Fibroblast of lung (primary cell): ENCODE data around the gene SEMA3B.

Experiments used
- EZH2 ChIP-seq: IDR thresholded peaks from 2 replicates; pipeline ENCODE4 v1.5.1; 2012; ENCODE audit warnings: low read length, control low read depth, mild to moderate bottlenecking; ENCODE audit errors: missing control alignments
- TF ChIP-seq, protein P1 (sequence below), 2 donors: IDR thresholded peaks in 1 of 2; conservative IDR thresholded peaks in 1 of 2; 1 replicate in 1 of 2; 2 replicates in 1 of 2; pipeline ENCODE4 v1.5.1; 2011 to 2012; ENCODE audit warnings: low read length in 2 of 2, control low read depth in 1 of 2, inconsistent platforms in 1 of 2, low read depth in 1 of 2, mild to moderate bottlenecking in 1 of 2

DNA sequence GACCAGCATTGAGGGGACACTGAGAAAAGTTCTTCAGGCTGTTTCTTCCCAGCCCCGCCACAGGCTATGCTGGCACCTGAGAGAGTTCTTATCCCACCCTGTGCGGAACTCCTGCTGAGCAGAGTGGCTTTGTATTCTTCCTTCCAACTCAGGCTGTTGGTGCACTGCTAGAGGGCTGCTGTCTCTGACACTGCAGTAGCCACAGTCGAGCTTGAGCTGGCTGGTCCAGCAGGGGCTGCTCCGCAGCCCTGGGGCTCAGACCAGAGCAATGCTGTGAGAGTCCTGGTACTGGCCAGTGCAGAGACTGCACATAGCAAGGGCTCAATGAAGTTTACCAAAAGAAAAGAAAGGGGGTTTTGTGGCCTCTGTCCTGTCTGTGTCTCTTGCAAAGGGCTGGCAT is 29.3 kb upstream of the SEMA3B start:
- TF ChIP-seq, protein P1, sequence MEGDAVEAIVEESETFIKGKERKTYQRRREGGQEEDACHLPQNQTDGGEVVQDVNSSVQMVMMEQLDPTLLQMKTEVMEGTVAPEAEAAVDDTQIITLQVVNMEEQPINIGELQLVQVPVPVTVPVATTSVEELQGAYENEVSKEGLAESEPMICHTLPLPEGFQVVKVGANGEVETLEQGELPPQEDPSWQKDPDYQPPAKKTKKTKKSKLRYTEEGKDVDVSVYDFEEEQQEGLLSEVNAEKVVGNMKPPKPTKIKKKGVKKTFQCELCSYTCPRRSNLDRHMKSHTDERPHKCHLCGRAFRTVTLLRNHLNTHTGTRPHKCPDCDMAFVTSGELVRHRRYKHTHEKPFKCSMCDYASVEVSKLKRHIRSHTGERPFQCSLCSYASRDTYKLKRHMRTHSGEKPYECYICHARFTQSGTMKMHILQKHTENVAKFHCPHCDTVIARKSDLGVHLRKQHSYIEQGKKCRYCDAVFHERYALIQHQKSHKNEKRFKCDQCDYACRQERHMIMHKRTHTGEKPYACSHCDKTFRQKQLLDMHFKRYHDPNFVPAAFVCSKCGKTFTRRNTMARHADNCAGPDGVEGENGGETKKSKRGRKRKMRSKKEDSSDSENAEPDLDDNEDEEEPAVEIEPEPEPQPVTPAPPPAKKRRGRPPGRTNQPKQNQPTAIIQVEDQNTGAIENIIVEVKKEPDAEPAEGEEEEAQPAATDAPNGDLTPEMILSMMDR (conservative IDR thresholded peaks at IDR 0.05 in 1 of 2, IDR thresholded peaks at IDR 0.05 in 1 of 2; ENCODE audit: low read depth in 1 of 2, low read length in 2 of 2): no peak
- TF ChIP-seq EZH2: no peak
